Adipocyte (in vitro differentiated cells): Measurements from ENCODE around the gene SGK1.
"Not testable (repeated sequence)": the region's sequence is repeated elsewhere in the genome, so short reads cannot be mapped to it uniquely, and the experiment has no call there.

ENCODE experiments used
- DNase-seq: peaks from one replicate; pipeline ENCODE4 v3.0.0-alpha.2; 2015; ENCODE audit warnings: low read depth
- H3K27me3 ChIP-seq: replicated peaks from 2 replicates; pipeline ENCODE4 v1.7.0; 2013; ENCODE audit warnings: mild to moderate bottlenecking, low read length, moderate library complexity; ENCODE audit not compliant: control insufficient read depth, insufficient read depth
- H3K36me3 ChIP-seq: 2 replicates; pipeline ENCODE4 v1.7.0; 2013; ENCODE audit warnings: low read length, mild to moderate bottlenecking, moderate library complexity; ENCODE audit not compliant: control insufficient read depth, insufficient read depth, severe bottlenecking
- H3K4me1 ChIP-seq: 2 replicates; pipeline ENCODE4 v1.7.0; 2013; ENCODE audit warnings: mild to moderate bottlenecking, low read length, moderate library complexity; ENCODE audit not compliant: control insufficient read depth, insufficient read depth
- H3K4me3 ChIP-seq: 2 replicates; pipeline ENCODE4 v1.7.0; 2013; ENCODE audit warnings: mild to moderate bottlenecking, low read length, moderate library complexity
- H3K9ac ChIP-seq: 2 replicates; pipeline ENCODE4 v1.7.0; 2013; ENCODE audit warnings: mild to moderate bottlenecking, low read length, moderate library complexity
- H3K9me3 ChIP-seq: 2 replicates; pipeline ENCODE4 v1.7.0; 2013; ENCODE audit warnings: mild to moderate bottlenecking, low read length, moderate library complexity; ENCODE audit not compliant: control insufficient read depth

SGK1 gene

GRCh38 chr6:134196568-134197193 is 121.2 kb downstream of the SGK1 start:
- peaks cover 15% of the 10 kb centered on the region for H3K4me1 ChIP-seq
- DNase-seq, result no peak

GRCh38 chr6:134195985-134196384 is 121.9 kb downstream of the SGK1 start:
- H3K9me3 ChIP-seq, result no peaks in the 10 kb centered on the region
- H3K27me3 ChIP-seq, result no peaks in the 10 kb centered on the region
- no peaks in the 10 kb centered on the region for H3K36me3 ChIP-seq
- H3K4me3 ChIP-seq, result peak overlapping the region; percentile 65
- no peak for DNase-seq
- peak overlapping the region; percentile 80 for H3K9ac ChIP-seq
- peaks cover 15% of the 10 kb centered on the region for H3K4me1 ChIP-seq

More at GRCh38 chr6:134196568-134197193, 121.2 kb downstream of the SGK1 start:
- no peak overlapping the region for H3K9ac ChIP-seq
- H3K36me3 ChIP-seq, result no peaks in the 10 kb centered on the region
- H3K4me3 ChIP-seq, result no peak overlapping the region
- no peaks in the 10 kb centered on the region for H3K9me3 ChIP-seq
- no peaks in the 10 kb centered on the region for H3K27me3 ChIP-seq

GRCh38 chr6:134195164-134195906 is 122.6 kb downstream of the SGK1 start:
- peaks cover 15% of the 10 kb centered on the region for H3K4me1 ChIP-seq
- H3K9me3 ChIP-seq, result no peaks in the 10 kb centered on the region
- H3K36me3 ChIP-seq, result no peaks in the 10 kb centered on the region
- H3K27me3 ChIP-seq, result no peaks in the 10 kb centered on the region
- peak overlapping the region; percentile 80 for H3K9ac ChIP-seq
- DNase-seq, result peak; percentile 84
- H3K4me3 ChIP-seq, result peak overlapping the region; percentile 65

GRCh38 chr6:134193536-134194498 is 124.1 kb downstream of the SGK1 start:
- Histone ChIP-seq H3K27me3 (no peaks in the 10 kb centered on the region), H3K4me1 (peaks cover 15% of the 10 kb centered on the region), H3K36me3 (no peaks in the 10 kb centered on the region), H3K9me3 (no peaks in the 10 kb centered on the region), H3K4me3 (no peak overlapping the region), H3K9ac (no peak overlapping the region)
- DNase-seq, result no peak

GRCh38 chr6:134192609-134193008 is 125.3 kb downstream of the SGK1 start:
- H3K9ac ChIP-seq, H3K9me3 ChIP-seq, DNase-seq, H3K27me3 ChIP-seq, H3K4me3 ChIP-seq, H3K36me3 ChIP-seq: not testable (repeated sequence)
- peaks cover 15% of the 10 kb centered on the region for H3K4me1 ChIP-seq

GRCh38 chr6:134190883-134191282 is 127.0 kb downstream of the SGK1 start:
- H3K9me3 ChIP-seq, result no peaks in the 10 kb centered on the region
- no peak overlapping the region for H3K9ac ChIP-seq
- H3K4me1 ChIP-seq, result peaks cover 14% of the 10 kb centered on the region
- H3K4me3 ChIP-seq, result no peak overlapping the region
- DNase-seq, result no peak
- H3K36me3 ChIP-seq, result no peaks in the 10 kb centered on the region
- no peaks in the 10 kb centered on the region for H3K27me3 ChIP-seq

- no peak for DNase-seq
- H3K4me1 ChIP-seq, result no peaks in the 10 kb centered on the region
- H3K27me3 ChIP-seq, result no peaks in the 10 kb centered on the region
- no peaks in the 10 kb centered on the region for H3K36me3 ChIP-seq
- no peaks in the 10 kb centered on the region for H3K9me3 ChIP-seq
- no peak overlapping the region for H3K9ac ChIP-seq
- no peak overlapping the region for H3K4me3 ChIP-seq
Measured at GRCh38 chr6:134187751-134188150, 130.2 kb downstream of the SGK1 start.

GRCh38 chr6:134187154-134187553 is 130.8 kb downstream of the SGK1 start:
- Histone ChIP-seq H3K9ac (no peak overlapping the region), H3K27me3 (no peaks in the 10 kb centered on the region), H3K36me3 (no peaks in the 10 kb centered on the region), H3K4me1 (no peaks in the 10 kb centered on the region), H3K4me3 (no peak overlapping the region), H3K9me3 (no peaks in the 10 kb centered on the region)
- no peak for DNase-seq

GRCh38 chr6:134186355-134186754 is 131.6 kb downstream of the SGK1 start:
- no peaks in the 10 kb centered on the region for H3K27me3 ChIP-seq
- no peaks in the 10 kb centered on the region for H3K36me3 ChIP-seq
- H3K4me3 ChIP-seq, result no peak overlapping the region
- no peaks in the 10 kb centered on the region for H3K4me1 ChIP-seq
- no peaks in the 10 kb centered on the region for H3K9me3 ChIP-seq
- H3K9ac ChIP-seq, result no peak overlapping the region
- DNase-seq, result no peak

- no peaks in the 10 kb centered on the region for H3K4me1 ChIP-seq
- H3K27me3 ChIP-seq, result no peaks in the 10 kb centered on the region
- H3K36me3 ChIP-seq, result no peaks in the 10 kb centered on the region
- H3K4me3 ChIP-seq, result no peak overlapping the region
- no peaks in the 10 kb centered on the region for H3K9me3 ChIP-seq
- no peak for DNase-seq
- H3K9ac ChIP-seq, result no peak overlapping the region
Measured at GRCh38 chr6:134185277-134185676, 132.6 kb downstream of the SGK1 start.

GRCh38 chr6:134183844-134184243 is 134.1 kb downstream of the SGK1 start:
- DNase-seq, result no peak
- Histone ChIP-seq H3K4me1 (no peaks in the 10 kb centered on the region), H3K9ac (no peak overlapping the region), H3K9me3 (no peaks in the 10 kb centered on the region), H3K4me3 (no peak overlapping the region), H3K36me3 (no peaks in the 10 kb centered on the region), H3K27me3 (no peaks in the 10 kb centered on the region)
